GM18498 (cell line): Measurements from ENCODE around the gene FPGS.
"Not testable (repeated sequence)": the region's sequence is repeated elsewhere in the genome, so short reads cannot be mapped to it uniquely, and the experiment has no call there.

ENCODE experiments used
- ATAC-seq: cut with Tn5 transposase; IDR thresholded peaks from one replicate; pipeline ENCODE4 v1.9.1; 2021; ENCODE audit warnings: mild to moderate bottlenecking, moderate library complexity; ENCODE audit not compliant: unreplicated experiment

The FPGS gene, protein sequence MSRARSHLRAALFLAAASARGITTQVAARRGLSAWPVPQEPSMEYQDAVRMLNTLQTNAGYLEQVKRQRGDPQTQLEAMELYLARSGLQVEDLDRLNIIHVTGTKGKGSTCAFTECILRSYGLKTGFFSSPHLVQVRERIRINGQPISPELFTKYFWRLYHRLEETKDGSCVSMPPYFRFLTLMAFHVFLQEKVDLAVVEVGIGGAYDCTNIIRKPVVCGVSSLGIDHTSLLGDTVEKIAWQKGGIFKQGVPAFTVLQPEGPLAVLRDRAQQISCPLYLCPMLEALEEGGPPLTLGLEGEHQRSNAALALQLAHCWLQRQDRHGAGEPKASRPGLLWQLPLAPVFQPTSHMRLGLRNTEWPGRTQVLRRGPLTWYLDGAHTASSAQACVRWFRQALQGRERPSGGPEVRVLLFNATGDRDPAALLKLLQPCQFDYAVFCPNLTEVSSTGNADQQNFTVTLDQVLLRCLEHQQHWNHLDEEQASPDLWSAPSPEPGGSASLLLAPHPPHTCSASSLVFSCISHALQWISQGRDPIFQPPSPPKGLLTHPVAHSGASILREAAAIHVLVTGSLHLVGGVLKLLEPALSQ

DNA sequence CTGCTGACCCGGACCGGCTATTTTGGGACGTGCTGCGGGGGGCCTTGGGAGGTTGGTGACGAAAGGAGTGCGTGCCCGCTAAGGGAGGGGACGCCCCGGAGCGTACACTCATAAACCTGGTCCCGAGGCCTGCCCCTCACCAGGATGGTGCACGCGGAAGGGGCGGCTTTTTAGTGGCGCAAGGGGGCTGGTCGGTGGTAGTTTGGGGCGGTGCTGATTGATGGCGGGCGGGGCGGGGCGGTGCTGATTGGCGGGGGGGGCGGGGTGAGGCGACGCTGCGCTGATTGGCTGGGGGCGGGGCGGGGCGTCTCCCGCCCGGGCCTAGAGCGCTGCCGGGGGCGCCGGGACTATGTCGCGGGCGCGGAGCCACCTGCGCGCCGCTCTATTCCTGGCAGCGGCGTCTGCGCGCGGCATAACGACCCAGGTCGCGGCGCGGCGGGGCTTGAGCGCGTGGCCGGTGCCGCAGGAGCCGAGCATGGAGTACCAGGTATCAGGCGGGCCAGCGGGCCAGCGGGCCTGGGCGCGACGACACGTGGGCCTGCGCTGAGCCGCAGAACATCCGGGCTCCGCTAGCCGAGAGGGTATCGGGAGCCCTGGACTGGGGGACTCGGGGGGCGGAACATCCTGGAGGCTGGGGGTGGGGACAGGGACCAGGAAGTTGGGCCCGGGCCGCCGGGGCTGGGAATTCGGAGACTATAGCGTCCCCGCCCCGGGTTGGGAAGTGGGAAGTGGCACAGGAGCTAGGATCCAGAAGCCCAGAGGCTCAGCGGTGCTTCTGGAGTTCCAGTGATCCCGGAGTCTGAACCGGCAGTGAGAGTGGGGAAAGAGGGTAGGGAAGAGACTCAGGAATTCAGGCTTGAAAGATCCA is at the start of gene FPGS:
Gene FPGS (plus strand): TSS at position 307 of the 868 bp plus-strand sequence. CDS start 43 bp downstream, at position 350.
- ATAC-seq = peak; percentile 80

DNA sequence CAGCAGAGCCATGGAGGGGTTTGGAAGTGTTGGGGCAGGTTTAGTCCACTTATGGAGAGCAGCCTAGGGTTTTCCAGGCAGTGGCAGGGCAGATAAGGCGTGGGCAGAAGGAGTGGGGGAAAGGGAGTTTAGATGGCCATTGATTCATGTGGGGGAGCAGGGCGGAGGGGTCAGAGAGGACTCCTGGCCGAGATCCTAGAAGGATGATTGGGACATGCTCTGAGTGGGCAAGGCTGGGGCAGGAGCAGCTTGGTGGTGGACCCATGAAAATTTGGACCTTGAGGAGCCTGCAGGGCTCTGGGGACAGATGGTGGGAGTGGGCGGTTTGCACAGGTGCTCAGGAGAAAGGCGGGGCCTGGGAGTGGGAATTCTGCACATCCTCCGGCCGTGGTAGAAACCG is 49.5 kb upstream of the FPGS start:
- no peak for ATAC-seq

DNA sequence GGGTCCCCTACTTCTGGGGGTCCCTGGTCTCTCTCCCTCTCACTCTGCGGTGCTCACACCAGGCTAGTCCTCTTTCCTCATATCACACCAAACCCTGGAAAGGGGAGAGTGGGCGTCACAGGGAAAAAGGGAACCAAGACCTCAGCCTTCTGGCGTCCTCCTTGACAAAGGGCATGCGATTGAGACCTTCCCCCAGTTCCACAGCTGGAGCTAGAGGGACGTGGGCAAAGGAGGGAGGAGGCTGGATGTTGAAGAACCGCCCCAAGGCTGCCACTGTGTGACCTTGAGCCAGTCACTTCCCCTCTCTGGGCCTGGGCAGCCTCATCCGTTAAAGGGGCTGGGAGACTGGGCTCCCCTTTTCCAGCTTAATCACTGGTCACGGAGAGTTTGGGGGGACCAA is 49.1 kb upstream of the FPGS start:
- ATAC-seq = no peak

DNA sequence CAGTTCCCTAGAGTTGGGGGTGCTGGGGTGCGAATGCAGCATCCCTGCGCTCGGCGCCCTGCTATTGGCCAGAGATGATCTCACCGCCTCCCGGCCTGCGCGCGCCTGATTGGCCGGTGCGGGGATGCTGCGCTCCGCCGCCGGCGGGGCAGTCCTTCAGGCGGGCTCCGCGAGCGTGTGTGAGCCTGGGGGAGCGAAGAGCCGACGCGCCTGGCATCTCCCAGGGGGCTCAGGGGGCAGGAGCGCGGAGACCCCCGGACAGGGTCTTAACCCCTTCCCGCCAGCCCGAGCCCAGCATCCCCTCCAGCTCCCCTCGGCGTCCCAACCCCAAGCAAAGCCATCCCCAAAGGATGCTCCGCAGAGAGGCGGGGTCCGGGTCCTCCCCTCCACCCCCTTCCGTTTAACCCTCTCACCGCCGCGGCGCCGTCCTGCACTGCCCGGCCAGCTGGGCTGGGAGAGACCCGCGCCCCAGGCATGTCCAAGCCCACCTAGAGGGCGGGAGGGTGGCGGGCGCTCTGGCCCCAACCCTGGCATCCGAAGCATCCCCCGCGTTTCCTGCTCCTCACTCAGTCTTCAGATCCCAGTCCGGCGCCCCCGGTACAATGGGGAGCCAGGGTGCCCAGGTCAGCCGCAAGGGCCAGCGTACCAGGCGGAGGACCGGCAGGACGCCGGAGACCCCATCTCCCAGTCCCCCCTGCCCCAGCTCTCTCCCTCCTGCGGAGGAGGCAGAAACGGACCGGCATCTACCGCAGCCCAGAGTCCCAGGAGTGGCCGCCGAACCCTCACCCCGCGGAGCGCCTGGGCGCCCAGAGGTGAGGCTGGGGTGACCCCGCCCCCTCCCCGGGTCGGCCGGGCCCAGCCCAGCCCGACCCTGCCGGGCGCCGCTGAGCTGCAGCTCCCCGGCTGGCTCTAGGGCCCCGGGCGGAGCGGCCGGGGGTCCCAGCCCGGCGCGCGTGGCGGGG is 48.3 kb upstream of the FPGS start:
- no peak for ATAC-seq

DNA sequence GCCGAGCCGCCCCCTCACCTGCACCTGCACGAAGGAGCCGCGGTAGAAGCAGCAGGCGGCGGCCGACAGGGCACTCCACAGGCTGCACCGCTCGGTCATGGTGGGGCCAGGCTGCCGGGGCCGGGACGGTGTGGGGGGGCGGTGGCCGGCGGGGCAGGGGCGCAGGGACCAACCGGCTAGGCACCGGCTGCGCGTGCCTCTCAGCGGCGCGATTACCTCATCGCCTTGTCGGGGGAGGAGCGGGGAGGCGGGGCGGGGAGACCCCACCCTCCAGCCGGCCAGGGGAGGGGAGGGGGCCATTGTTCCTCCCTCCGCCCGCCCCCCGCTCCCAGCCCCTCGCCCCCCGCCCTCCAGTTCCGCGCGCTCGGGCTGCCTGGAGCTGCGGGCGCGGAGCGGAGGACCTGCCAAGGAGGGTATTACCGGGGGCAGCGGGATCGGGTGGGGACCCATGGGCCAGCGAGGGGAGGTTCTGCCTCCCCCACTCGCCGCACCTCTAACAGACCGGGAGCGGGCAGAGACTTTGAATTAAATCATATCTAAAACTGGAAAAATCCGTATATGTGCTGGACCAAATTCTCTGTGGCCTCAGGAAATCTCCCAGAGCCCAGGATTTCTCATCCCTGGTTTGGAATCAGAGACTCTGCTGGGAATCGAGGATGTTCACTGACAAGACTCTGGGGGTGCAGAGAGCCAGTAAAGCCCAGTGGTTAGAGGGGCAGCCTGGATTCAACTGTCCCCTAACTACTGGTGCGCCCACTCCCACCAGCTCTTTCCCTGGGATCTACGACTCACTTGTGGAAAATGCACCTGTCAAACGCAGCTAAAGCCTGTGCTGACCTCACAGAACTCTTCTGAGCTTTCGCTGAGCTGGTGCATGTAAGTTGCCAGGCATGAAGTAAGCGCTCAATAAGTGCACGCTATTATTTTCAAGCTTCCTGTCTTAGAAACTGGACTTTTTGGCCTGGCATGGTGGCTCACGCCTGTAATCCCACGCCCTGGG is 47.3 kb upstream of the FPGS start:
- ATAC-seq = no peak

DNA sequence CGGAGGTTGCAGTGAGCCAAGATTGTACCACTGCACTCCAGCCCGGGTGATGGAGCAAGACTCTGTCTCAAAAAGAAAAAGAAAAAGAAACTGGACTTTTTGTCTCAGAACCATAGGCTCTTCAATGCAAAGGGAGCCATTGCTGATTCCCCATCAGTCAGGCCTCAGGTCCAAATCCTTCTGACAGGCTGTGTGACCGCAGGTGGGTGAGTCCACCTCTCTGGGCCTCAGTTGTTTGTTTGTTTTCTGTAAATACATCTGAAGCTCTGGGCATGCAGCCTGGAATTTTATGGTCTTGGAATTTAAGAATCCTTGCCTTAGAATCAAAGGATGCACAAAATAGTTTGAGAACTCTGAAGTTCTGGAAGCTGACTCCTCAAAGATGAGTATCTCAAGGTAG is 46.4 kb upstream of the FPGS start:
- no peak for ATAC-seq

DNA sequence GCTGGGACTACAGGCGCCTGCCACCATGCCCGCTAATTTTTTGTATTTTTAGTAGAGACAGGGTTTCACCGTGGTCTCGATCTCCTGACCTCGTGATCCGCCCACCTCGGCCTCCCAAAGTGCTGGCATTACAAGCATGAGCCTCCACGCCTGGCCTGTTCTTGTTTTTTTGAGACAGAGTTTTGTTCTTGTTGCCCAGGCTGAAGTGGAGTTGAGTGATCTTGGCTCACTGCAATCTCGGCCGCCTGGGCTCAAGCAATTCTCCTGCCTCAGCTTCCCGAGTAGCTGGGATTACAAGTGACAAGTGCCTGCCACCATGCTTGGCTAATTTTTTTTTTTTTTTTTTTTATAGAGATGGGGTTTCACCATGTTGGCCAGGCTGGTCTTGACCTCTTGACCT is 45.9 kb upstream of the FPGS start:
- not testable (repeated sequence) for ATAC-seq

DNA sequence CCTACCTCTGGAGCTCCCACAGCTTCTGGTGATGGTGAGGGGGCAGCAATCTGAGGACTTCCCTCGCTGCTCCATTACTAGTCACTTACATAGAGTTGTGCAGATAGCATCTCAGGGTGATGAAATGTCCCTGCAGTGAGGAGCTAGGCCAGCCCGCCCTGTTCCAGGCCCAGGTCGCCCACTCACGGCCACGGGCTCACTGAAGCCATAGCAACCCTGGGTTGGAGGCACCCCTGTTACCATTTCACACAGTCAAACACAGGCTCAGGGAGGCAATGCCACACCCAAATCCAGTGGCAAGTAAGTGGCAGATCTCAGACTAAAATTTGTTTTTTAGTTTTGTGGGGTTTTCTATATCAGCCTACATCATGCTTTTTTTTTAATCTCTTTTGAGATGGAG is 43.8 kb upstream of the FPGS start:
- no peak for ATAC-seq

DNA sequence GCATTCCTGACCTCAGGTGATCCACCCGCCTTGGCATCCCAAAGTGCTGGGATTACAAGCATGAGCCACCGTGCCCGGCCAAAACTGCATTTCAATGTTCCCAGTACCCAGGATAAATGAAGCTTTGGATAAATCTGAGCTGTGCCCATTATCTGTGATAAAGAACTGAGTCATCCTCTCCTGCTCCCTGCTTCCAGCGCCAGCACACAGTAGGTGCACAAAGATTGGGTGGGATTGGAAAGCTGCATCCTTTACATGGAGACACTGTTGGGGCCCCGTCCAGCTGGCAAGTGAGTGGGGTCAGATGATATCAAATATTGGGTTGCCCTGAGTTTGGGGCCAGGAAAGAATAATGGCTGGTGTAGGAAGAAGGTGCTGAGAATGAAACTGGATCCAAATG is 41.6 kb upstream of the FPGS start:
- no peak for ATAC-seq

DNA sequence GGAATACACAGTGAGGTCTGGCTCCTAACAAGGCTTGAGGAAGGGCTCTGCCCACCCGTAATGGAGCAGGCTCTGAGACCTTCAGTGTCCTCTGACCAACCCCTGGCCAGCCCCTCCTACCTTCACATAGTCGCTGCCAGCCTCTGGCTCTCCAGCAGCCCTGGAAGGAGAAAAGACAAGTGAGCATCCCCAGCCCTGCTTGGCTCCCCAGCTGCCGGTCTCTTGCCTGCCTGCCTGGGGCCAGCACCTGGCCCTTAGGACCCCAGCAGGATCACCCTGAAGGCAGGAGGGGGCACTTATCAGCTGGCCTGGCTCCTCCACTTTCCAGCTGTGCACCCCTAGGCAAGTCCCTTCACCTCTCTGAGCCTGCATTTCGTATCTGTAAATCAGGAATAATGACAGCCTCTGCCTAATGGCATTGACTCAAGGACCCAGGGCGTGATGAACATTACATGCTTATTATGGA is 41.2 kb upstream of the FPGS start:
- ATAC-seq = no peak

DNA sequence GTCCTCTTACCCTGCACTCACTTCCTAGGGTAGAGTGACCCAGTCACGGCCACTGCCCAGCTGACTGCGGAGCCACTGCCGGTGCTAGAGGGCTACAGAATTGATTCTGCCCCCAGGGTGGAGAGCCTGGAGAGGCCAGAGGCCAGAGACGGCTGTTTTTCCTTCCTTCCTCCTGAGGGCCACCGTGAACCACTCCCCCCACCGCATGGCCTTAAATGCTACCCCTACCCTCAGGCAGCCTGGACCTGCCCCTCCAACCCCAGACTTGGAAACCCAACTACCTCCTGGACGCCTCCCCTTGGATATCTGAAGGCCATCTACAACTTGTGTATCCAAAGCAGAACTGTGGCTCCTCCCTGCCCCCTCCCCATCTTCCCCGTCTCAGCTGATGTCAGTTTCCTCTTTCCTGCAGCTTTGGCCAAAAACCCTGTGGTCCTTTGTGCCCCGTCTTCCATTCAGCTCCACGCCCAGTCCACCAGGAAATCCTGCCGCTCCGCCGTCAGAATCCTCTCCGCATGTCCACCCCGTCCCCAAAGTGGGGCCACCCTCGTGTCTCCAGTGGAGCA is 40.5 kb upstream of the FPGS start:
- no peak for ATAC-seq

DNA sequence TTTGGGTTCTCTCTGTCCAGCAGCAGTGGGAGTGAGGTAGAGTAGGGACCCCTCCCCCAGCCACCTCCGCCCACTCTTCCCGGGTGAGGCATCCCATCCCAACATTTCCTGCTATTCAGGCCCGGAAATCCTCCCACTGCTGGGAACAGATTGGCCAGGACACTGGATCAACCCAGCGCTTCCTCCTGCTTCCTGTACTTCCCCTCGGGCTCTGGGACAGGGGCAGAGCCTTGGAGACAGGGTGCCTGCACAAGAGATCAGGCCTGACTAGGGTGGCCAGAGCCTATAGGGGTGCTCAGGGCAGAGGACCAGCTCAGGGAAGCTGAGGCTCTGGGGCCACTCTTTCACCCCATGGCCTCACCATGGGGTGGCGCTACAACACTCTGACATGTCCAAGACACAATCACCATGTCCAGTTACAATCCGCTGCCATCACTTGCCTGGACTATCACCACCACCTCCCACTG is 38.7 kb upstream of the FPGS start:
- no peak for ATAC-seq

DNA sequence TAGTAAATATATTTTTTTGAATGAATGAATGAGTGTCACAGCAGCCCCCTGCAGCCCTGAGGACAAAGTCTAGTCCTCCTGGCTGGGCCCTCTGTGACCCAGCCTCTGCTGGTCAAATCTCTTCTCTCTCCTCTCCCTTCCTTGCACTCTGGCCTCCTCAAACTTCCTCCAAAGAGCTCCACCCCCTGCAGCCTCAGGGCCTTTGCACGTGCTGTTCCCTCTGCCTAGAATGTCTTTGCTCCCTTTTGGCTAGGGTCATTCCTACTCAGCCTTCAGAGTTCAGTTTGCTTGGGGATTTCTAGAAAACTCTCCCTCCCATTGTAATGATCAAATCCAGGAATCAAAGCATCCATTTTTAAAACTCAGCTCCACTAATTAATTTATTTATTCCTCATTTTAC is 37.3 kb upstream of the FPGS start:
- ATAC-seq = no peak

DNA sequence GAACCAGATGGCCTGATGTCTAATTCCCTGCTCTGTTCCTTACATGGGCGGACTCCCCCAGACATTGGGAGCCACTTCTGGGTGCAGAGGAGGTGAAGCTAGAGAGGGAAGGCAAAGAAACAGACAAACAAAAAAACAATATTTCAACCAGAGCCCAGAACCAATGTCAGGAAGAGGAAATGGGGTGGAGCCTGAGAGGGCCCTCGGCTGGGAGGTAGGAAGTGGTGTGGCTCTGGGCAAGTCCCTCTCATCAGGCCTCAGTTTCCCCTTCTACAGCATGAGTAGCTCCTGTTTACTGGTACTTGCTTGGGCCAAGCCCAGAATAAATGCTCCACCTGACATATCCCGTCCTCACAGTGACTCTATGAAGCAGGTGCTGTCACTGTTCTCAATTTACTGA is 35.3 kb upstream of the FPGS start:
- no peak for ATAC-seq

DNA sequence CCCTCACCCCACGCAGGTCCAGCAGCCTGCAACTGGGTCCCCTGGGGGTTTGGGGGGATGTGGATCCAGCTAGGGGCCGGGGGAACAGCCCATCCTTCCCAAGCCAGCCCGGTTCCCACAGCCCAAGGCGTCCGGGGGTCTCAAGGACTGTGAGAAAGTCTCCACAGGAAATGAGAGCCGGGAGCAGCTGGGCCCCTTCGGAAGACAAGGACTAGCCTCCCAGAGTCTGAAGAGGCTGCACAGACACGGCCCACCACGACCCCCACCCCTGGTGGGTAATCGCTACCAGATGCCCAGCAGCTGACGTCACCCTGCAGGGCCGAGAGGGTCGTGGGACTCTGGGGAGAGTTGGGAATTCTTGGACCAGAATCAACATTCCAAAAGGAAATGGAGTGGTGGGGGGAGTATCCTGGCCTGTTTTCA is 34.8 kb upstream of the FPGS start:
- ATAC-seq = no peak

DNA sequence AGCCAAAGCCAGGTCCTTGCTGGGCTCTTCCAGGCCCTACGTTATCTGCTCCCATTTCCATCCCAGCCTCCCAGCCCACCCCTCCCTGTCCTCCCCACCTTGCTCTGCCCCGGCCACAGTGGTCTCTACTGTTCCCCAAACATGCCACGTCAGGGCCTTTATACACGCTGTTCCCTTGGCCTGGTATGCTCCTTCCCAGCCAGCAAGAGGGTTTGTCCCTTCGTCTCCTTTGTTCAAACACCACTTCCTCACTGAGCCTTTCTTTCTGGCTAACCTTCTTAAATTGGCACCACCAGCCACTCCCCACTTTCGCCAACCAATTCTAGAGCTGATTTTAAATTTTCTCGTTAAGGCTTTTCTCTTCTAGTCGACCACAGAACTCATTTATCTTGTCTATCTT is 34.0 kb upstream of the FPGS start:
- no peak for ATAC-seq

DNA sequence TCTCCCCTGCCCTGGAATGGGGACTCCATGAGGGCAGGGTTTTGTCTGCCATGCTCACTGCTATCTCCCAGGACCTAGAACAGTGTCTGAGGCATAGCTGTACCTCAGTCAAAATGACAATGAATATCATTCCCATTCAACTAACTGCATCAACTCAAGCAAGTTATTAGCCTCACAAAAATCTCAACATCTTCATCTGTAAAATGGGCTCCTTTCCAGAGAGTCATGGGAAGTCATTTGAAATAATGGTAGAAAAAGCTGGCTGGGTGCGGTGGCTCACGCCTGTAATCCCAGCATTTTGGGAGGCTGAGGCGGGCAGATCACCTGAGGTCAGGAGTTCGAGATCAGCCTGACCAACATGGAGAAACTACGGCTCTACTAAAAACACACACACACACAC is 33.6 kb upstream of the FPGS start:
- no peak for ATAC-seq

DNA sequence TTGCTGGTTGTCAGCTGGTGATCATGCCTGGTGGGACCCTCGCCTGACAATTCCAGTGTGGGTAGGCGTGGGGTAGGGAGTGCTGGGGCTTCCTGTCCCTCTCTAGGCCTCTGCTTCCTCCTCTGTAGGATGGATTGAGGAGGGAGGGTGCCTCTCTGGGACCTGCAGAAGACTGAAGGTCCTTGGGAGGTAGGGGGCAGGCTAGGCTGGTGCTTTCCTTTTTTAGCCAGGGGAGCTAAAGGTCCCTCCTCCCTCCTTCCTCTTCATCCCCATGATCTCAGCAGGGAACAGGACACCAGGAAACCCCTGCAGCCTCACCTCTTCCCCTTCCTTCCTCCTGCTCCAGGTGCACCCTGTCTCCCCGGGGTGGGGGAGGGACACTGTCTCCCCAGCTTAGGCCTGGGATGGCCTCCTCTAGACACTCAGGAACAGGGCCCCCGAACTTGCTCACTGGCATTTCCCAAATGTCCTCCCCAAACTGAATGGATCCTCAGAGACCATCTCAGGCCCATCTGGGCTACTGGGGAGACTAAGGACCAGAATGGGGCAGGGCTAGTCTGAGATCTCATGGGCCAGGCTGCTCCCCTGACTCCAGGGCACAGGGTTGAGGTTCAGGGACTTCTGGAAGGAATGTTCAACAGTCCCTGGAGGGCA is 32.6 kb upstream of the FPGS start:
- ATAC-seq = no peak
